RWPE2 (cell line): ENCODE results near the gene KIF3C.

Experiments
- ATAC-seq: fragments of 200-7000 bp; cut with Tn5 transposase; 3 replicates; pipeline ENCODE4 v1.9.1; 2021; ENCODE audit warnings: low read depth
- DNase-seq: peaks from one replicate; pipeline ENCODE4 v3.0.0-alpha.2; 2020; ENCODE audit warnings: low spot score
- H3K27ac ChIP-seq: fragments of 450-650 bp; 2 replicates; pipeline ENCODE4 v1.5.1; 2017; ENCODE audit warnings: mild to moderate bottlenecking; ENCODE audit not compliant: poor library complexity, severe bottlenecking
- H3K27me3 ChIP-seq: fragments of 250-450 bp; sonication (Bioruptor Pico); 2 replicates; pipeline ENCODE4 v1.5.1; 2021; ENCODE audit warnings: mild to moderate bottlenecking, moderate library complexity; ENCODE audit not compliant: insufficient read depth, poor library complexity, severe bottlenecking
- H3K36me3 ChIP-seq: fragments of 250-450 bp; sonication (Bioruptor Pico); 2 replicates; pipeline ENCODE4 v1.5.1; 2020; ENCODE audit warnings: low read depth, mild to moderate bottlenecking, moderate library complexity
- H3K4me1 ChIP-seq: fragments of 250-450 bp; sonication (Bioruptor Pico); 2 replicates; pipeline ENCODE4 v1.5.1; 2021; ENCODE audit warnings: mild to moderate bottlenecking, moderate library complexity; ENCODE audit not compliant: insufficient read depth, poor library complexity, severe bottlenecking
- H3K4me3 ChIP-seq: fragments of 250-450 bp; sonication (Bioruptor Pico); 2 replicates; pipeline ENCODE4 v1.5.1; 2021; ENCODE audit warnings: mild to moderate bottlenecking, moderate library complexity; ENCODE audit not compliant: severe bottlenecking
- H3K9me3 ChIP-seq: fragments of 250-450 bp; sonication (Bioruptor Pico); 2 replicates; pipeline ENCODE4 v1.5.1; 2021; ENCODE audit warnings: mild to moderate bottlenecking, moderate library complexity; ENCODE audit not compliant: severe bottlenecking
- CTCF ChIP-seq: fragments of 450-650 bp; IDR thresholded peaks from one replicate; pipeline ENCODE4 v1.5.1; 2017; ENCODE audit warnings: mild to moderate bottlenecking, moderate library complexity; ENCODE audit not compliant: poor library complexity, severe bottlenecking

KIF3C gene

GRCh38 chr2:25989154-25989553 is 6.9 kb upstream of the KIF3C start:
- Histone ChIP-seq H3K4me1 (peaks cover 6% of the 10 kb centered on the region), H3K4me3 (no peak overlapping the region), H3K9me3 (no peaks in the 10 kb centered on the region), H3K36me3 (no peaks in the 10 kb centered on the region), H3K27me3 (no peaks in the 10 kb centered on the region), H3K27ac (no peak overlapping the region)
- no peak for TF ChIP-seq CTCF
- DNase-seq: no peak
- ATAC-seq: no peak

GRCh38 chr2:25988134-25988533 is 5.8 kb upstream of the KIF3C start:
- Histone ChIP-seq H3K27me3 (no peaks in the 10 kb centered on the region), H3K4me3 (no peak overlapping the region), H3K27ac (no peak overlapping the region), H3K9me3 (no peaks in the 10 kb centered on the region), H3K36me3 (no peaks in the 10 kb centered on the region), H3K4me1 (peaks cover 6% of the 10 kb centered on the region)
- no peak for ATAC-seq
- DNase-seq: no peak
- no peak for TF ChIP-seq CTCF

GRCh38 chr2:25983735-25984134 is 1.4 kb upstream of the KIF3C start:
- TF ChIP-seq CTCF: no peak
- Histone ChIP-seq H3K9me3 (no peaks in the 10 kb centered on the region), H3K4me1 (no peaks in the 10 kb centered on the region), H3K27me3 (no peaks in the 10 kb centered on the region), H3K4me3 (no peak overlapping the region), H3K27ac (no peak overlapping the region), H3K36me3 (no peaks in the 10 kb centered on the region)
- no peak for DNase-seq
- ATAC-seq: no peak

GRCh38 chr2:25982968-25983280 is 627 bp upstream of the KIF3C start:
- Histone ChIP-seq H3K9me3 (no peaks in the 10 kb centered on the region), H3K4me3 (peak overlapping the region; percentile 69), H3K36me3 (no peaks in the 10 kb centered on the region), H3K27ac (no peak overlapping the region), H3K4me1 (peaks cover 7% of the 10 kb centered on the region), H3K27me3 (no peaks in the 10 kb centered on the region)
- no peak for ATAC-seq
- no peak for TF ChIP-seq CTCF
- no peak for DNase-seq

GRCh38 chr2:25981596-25982272 is 563 bp downstream of the KIF3C start:
- Histone ChIP-seq H3K4me3 (peak overlapping the region; percentile 69), H3K9me3 (no peaks in the 10 kb centered on the region), H3K27me3 (no peaks in the 10 kb centered on the region), H3K4me1 (peaks cover 18% of the 10 kb centered on the region), H3K36me3 (no peaks in the 10 kb centered on the region), H3K27ac (peak overlapping the region; percentile 43)
- DNase-seq (no peak), ATAC-seq (peak; percentile 11)
- no peak for TF ChIP-seq CTCF
